Parathyroid adenoma (tissue), 2 donors: ENCODE results near the gene AURKAIP1.
A peak's percentile ranks its signal among the peaks of the same experiment; 100 is the strongest.

Source experiments
- H2AFZ ChIP-seq: fragments of 300-600 bp; sonication (generic); one replicate; pipeline ENCODE4 v1.7.0; 2017; ENCODE audit warnings: antibody characterized with exemption, mild to moderate bottlenecking
- H3K27ac ChIP-seq: fragments of 300-600 bp; sonication (generic); one replicate; pipeline ENCODE4 v1.7.0; 2017
- H3K27me3 ChIP-seq: fragments of 300-600 bp; sonication (generic); one replicate; pipeline ENCODE4 v1.7.0; 2017; ENCODE audit warnings: low read length; ENCODE audit not compliant: control insufficient read depth, insufficient read depth
- H3K36me3 ChIP-seq: fragments of 300-600 bp; sonication (generic); one replicate; pipeline ENCODE4 v1.7.0; 2017; ENCODE audit warnings: low read length; ENCODE audit not compliant: control insufficient read depth, insufficient read depth
- H3K4me1 ChIP-seq: fragments of 300-600 bp; sonication (generic); one replicate; pipeline ENCODE4 v1.7.0; 2017; ENCODE audit warnings: control low read depth
- H3K4me2 ChIP-seq: fragments of 300-600 bp; sonication (generic); one replicate; pipeline ENCODE4 v1.7.0; 2017; ENCODE audit warnings: low read length
- H3K4me3 ChIP-seq: fragments of 300-600 bp; sonication (generic); one replicate; pipeline ENCODE4 v1.7.0; 2017; ENCODE audit warnings: low read depth, low read length
- H3K79me2 ChIP-seq: fragments of 300-600 bp; sonication (generic); one replicate; pipeline ENCODE4 v1.7.0; 2017; ENCODE audit warnings: control low read depth
- H3K9ac ChIP-seq: fragments of 300-600 bp; sonication (generic); one replicate; pipeline ENCODE4 v1.7.0; 2017; ENCODE audit warnings: mild to moderate bottlenecking
- H3K9me3 ChIP-seq: fragments of 300-600 bp; sonication (generic); one replicate; pipeline ENCODE4 v1.7.0; 2017; ENCODE audit warnings: low read length; ENCODE audit not compliant: control insufficient read depth
- CTCF ChIP-seq: fragments of 300-600 bp; sonication (generic); IDR thresholded peaks from one replicate; pipeline ENCODE4 v1.7.0; 2017; ENCODE audit warnings: antibody characterized with exemption, mild to moderate bottlenecking
- donor health status: primary hyperparathyroidism.

The AURKAIP1 gene

GRCh38 chr1:1348420-1349255 lies 26.4 kb downstream of the AURKAIP1 start:
- peaks cover 19% of the 10 kb centered on the region for H3K79me2 ChIP-seq
- peak overlapping the region; percentile 89 for H3K4me2 ChIP-seq
- no peak overlapping the region for H2AFZ ChIP-seq
- H3K36me3 ChIP-seq, result no peaks in the 10 kb centered on the region
- H3K27me3 ChIP-seq, result no peaks in the 10 kb centered on the region
- no peaks in the 10 kb centered on the region for H3K9me3 ChIP-seq
- peak overlapping the region; percentile 60 for H3K4me3 ChIP-seq
- H3K4me1 ChIP-seq, result no peaks in the 10 kb centered on the region
- no peak overlapping the region for H3K9ac ChIP-seq
- no peak for TF ChIP-seq CTCF
- H3K27ac ChIP-seq, result peak overlapping the region; percentile 66

GRCh38 chr1:1347663-1348419 lies 27.2 kb downstream of the AURKAIP1 start:
- Histone ChIP-seq H3K9ac (no peak overlapping the region), H3K27me3 (no peaks in the 10 kb centered on the region), H3K4me2 (peak overlapping the region; percentile 89), H3K27ac (peak overlapping the region; percentile 66), H3K9me3 (no peaks in the 10 kb centered on the region), H2AFZ (peak overlapping the region; percentile 29), H3K36me3 (no peaks in the 10 kb centered on the region), H3K4me3 (peak overlapping the region; percentile 60), H3K4me1 (no peaks in the 10 kb centered on the region), H3K79me2 (peaks cover 22% of the 10 kb centered on the region)
- no peak for TF ChIP-seq CTCF

GRCh38 chr1:1347026-1347595 lies 27.9 kb downstream of the AURKAIP1 start:
- Histone ChIP-seq H3K9me3 (no peaks in the 10 kb centered on the region), H3K36me3 (no peaks in the 10 kb centered on the region), H3K27me3 (no peaks in the 10 kb centered on the region), H3K27ac (peak overlapping the region; percentile 66), H2AFZ (no peak overlapping the region), H3K4me2 (peak overlapping the region; percentile 89), H3K79me2 (peaks cover 22% of the 10 kb centered on the region), H3K9ac (no peak overlapping the region), H3K4me1 (no peaks in the 10 kb centered on the region), H3K4me3 (peak overlapping the region; percentile 60)
- no peak for TF ChIP-seq CTCF

- TF ChIP-seq CTCF, result no peak
- Histone ChIP-seq H3K27ac (no peak overlapping the region), H3K9ac (no peak overlapping the region), H3K4me2 (no peak overlapping the region), H3K4me1 (no peaks in the 10 kb centered on the region), H3K79me2 (peaks cover 22% of the 10 kb centered on the region), H3K36me3 (no peaks in the 10 kb centered on the region), H2AFZ (no peak overlapping the region), H3K9me3 (no peaks in the 10 kb centered on the region), H3K27me3 (no peaks in the 10 kb centered on the region), H3K4me3 (no peak overlapping the region)
Observed at GRCh38 chr1:1346501-1346890, 28.5 kb downstream of the AURKAIP1 start.
